PFSK-1 (cell line): ENCODE data around the gene M6PR. TPM values are rescaled to one million over a fixed set of nuclear protein-coding genes. Genes with fewer than 3 reads are reported as not detected.

Source experiments
- FOXP2 ChIP-seq: optimal IDR thresholded peaks from 2 replicates; pipeline ENCODE3; 2011; ENCODE audit warnings: borderline replicate concordance, control low read depth, inconsistent platforms; ENCODE audit not compliant: insufficient read depth; ENCODE audit errors: extremely low read length, extremely low read depth
- POLR2AphosphoS5 ChIP-seq: IDR thresholded peaks from 2 replicates; pipeline ENCODE4 v1.6.1; 2012; ENCODE audit warnings: low read depth, mild to moderate bottlenecking, control low read depth, low read length, moderate library complexity
- REST ChIP-seq, 2 experiments: IDR thresholded peaks; 2 replicates each; pipeline versions ENCODE4 v1.6.1 to v1.8.0; 2011 to 2012; ENCODE audit warnings: low read depth in 2 of 2, low read length in 2 of 2, control low read depth in 1 of 2, inconsistent platforms in 1 of 2, mild to moderate bottlenecking in 1 of 2, moderate library complexity in 1 of 2; ENCODE audit not compliant: insufficient read depth in 1 of 2
- SIN3A ChIP-seq: IDR thresholded peaks from 2 replicates; pipeline ENCODE4 v1.6.1; 2012; ENCODE audit warnings: mild to moderate bottlenecking, low read length, moderate library complexity, borderline replicate concordance; ENCODE audit not compliant: insufficient read depth
- TAF1 ChIP-seq: IDR thresholded peaks from 2 replicates; pipeline ENCODE4 v1.6.1; 2012; ENCODE audit warnings: low read length, control low read depth, borderline replicate concordance; ENCODE audit not compliant: insufficient read depth
- polyA plus RNA-seq: library from polyadenylated mRNA; unstranded; fragments of >200 nt; gene quantifications from one replicate; pipeline ENCODE4 v1.2.1, GENCODE V29; 2012; ENCODE audit warnings: low read depth, missing spikeins; ENCODE audit not compliant: insufficient read length

The M6PR gene
- 191 TPM for polyA plus RNA-seq

- 0 out of 4 replicates have a peak, but pooled peaks of 1 of the 2 experiments have one; percentile 28 for TF ChIP-seq REST (IDR thresholded peaks at IDR 0.05; ENCODE audit: insufficient read depth in 1 of 2, low read depth in 2 of 2, low read length in 2 of 2)
- TF ChIP-seq SIN3A: 0 out of 2 replicates have a peak, but pooled peaks have one; percentile 72
- TF ChIP-seq POLR2AphosphoS5: peak; percentile 85
- TF ChIP-seq FOXP2: peak; percentile 28
- peak; percentile 82; the same call in 1 of the 2 replicates for TF ChIP-seq TAF1
Observed at GRCh38 chr12:8949342-8950220, at the start of gene M6PR. M6PR (minus strand) TSS chr12:8949645; CDS start chr12:8946404, 3,241 bp downstream.

- no peak for TF ChIP-seq POLR2AphosphoS5
- no peak for TF ChIP-seq TAF1
- no peak for TF ChIP-seq FOXP2
- no peak for TF ChIP-seq SIN3A
- TF ChIP-seq REST (IDR thresholded peaks at IDR 0.05; ENCODE audit: insufficient read depth in 1 of 2, low read depth in 2 of 2, low read length in 2 of 2): no peak
Observed at GRCh38 chr12:8996682-8997405, 47.4 kb upstream of the M6PR start.

GRCh38 chr12:8995021-8995775, 45.8 kb upstream of the M6PR start:
- TF ChIP-seq FOXP2 (no peak), REST (IDR thresholded peaks at IDR 0.05; ENCODE audit: insufficient read depth in 1 of 2, low read depth in 2 of 2, low read length in 2 of 2) (no peak)

GRCh38 chr12:8993827-8994226, 44.4 kb upstream of the M6PR start:
- TF ChIP-seq SIN3A: no peak
- TF ChIP-seq POLR2AphosphoS5: no peak
- no peak for TF ChIP-seq FOXP2
- TF ChIP-seq REST (IDR thresholded peaks at IDR 0.05; ENCODE audit: insufficient read depth in 1 of 2, low read depth in 2 of 2, low read length in 2 of 2): no peak
- no peak for TF ChIP-seq TAF1
